ENCODE measurements around the gene GPC1. TPM values are rescaled to one million over a fixed set of nuclear protein-coding genes. Genes with fewer than 3 reads are reported as not detected.

The GPC1 gene
- total and polyA plus RNA-seq, 2 of the 4 experiments (the other 2 are of a cell fraction), result 16.0 to 211 TPM

- Histone ChIP-seq H3K4me1 (ENCODE audit: control insufficient read depth, insufficient read depth, low read length) (no peaks in the 10 kb centered on the region; the same call in 1 of the 2 replicates), H3K27ac (ENCODE audit: insufficient read depth, low read length) (no peak overlapping the region), H3K36me3 (ENCODE audit: control insufficient read depth, insufficient read depth, low read length) (no peaks in the 10 kb centered on the region), H4K20me1 (ENCODE audit: insufficient read depth, low read length) (no peaks in the 10 kb centered on the region), H3K23ac (ENCODE audit: low read depth, low read length) (no peak overlapping the region), H3K4ac (ENCODE audit: low read depth, low read length) (no peak overlapping the region), H2BK15ac (ENCODE audit: low read depth, low read length) (no peak overlapping the region), H3K4me3 (ENCODE audit: insufficient read depth, low read depth, low read length) (no peak overlapping the region), H4K91ac (ENCODE audit: insufficient read depth, low read depth, low read length) (no peak overlapping the region), H2BK120ac (ENCODE audit: low read depth, low read length) (no peak overlapping the region), H3K9me3 (ENCODE audit: control insufficient read depth, insufficient read depth, low read length) (no peaks in the 10 kb centered on the region; the same call in 1 of the 2 replicates), H2AFZ (replicated peaks; ENCODE audit: low read length, poor library complexity) (no peak overlapping the region), H3K14ac (replicated peaks; ENCODE audit: low read depth, low read length) (no peak overlapping the region), H2BK20ac (ENCODE audit: low read depth, low read length) (no peak overlapping the region), H4K8ac (ENCODE audit: low read depth in 2 of 2, low read length in 2 of 2) (no peak overlapping the region), H2AK9ac (replicated peaks; ENCODE audit: low read depth, low read length, poor library complexity) (peak overlapping the region; percentile 19), H4K5ac (ENCODE audit: low read depth, low read length) (no peak overlapping the region), H2AK5ac (ENCODE audit: low read depth, low read length) (no peak overlapping the region), H3K27me3 (ENCODE audit: control insufficient read depth, insufficient read depth, low read length) (no peaks in the 10 kb centered on the region; the same call in 1 of the 2 replicates), H3K18ac (ENCODE audit: low read depth, low read length) (no peak overlapping the region), H3K79me1 (ENCODE audit: low read depth in 1 of 2, low read length in 2 of 2) (no peaks in the 10 kb centered on the region), H3K56ac (ENCODE audit: extremely low read depth, insufficient read depth, low read length) (no peak overlapping the region), H3K9ac (ENCODE audit: low read depth, low read length) (no peak overlapping the region), H2BK5ac (ENCODE audit: low read depth, low read length, poor library complexity, severe bottlenecking) (no peak overlapping the region), H3K9me1 (ENCODE audit: insufficient read depth, low read length) (no peaks in the 10 kb centered on the region), H3K4me2 (ENCODE audit: low read depth, low read length) (no peak overlapping the region)
- CTCF ChIA-PET, result no interaction called here
- 91% methylated on average over 6 of the region's 26 CpGs; no CpG with 5 or more reads in 1 of the 2 experiments for WGBS, 2 experiments (ENCODE audit: extremely low coverage in 2 of 2, insufficient read length in 1 of 2)
- TF ChIP-seq FOS (IDR thresholded peaks at IDR 0.05; ENCODE audit: low read depth, low read length) (no peak), CEBPB (IDR thresholded peaks at IDR 0.05; ENCODE audit: low read depth, low read length) (no peak), RFX5 (IDR thresholded peaks at IDR 0.05; ENCODE audit: low read depth, low read length) (no peak), SMC3 (IDR thresholded peaks at IDR 0.05; ENCODE audit: low read depth, low read length) (no peak), POLR2A (IDR thresholded peaks at IDR 0.05; ENCODE audit: low read depth, low read length) (no peak), CTCF (conservative IDR thresholded peaks at IDR 0.05; ENCODE audit: low read depth, low read length) (no peak), NFE2L2 (IDR thresholded peaks at IDR 0.05; ENCODE audit: low read depth, low read length) (no peak), MAZ (IDR thresholded peaks at IDR 0.05; ENCODE audit: borderline replicate concordance, low read depth, low read length) (no peak), MAFK (IDR thresholded peaks at IDR 0.05; ENCODE audit: low read depth, low read length) (no peak), MXI1 (IDR thresholded peaks at IDR 0.05; ENCODE audit: borderline replicate concordance, low read depth, low read length) (no peak), USF2 (IDR thresholded peaks at IDR 0.05; ENCODE audit: low read depth, low read length) (no peak), BHLHE40 (IDR thresholded peaks at IDR 0.05; ENCODE audit: low read depth, low read length) (no peak), CHD1 (IDR thresholded peaks at IDR 0.05; ENCODE audit: low read depth, low read length) (no peak)
- TF ChIP-seq, protein P1, sequence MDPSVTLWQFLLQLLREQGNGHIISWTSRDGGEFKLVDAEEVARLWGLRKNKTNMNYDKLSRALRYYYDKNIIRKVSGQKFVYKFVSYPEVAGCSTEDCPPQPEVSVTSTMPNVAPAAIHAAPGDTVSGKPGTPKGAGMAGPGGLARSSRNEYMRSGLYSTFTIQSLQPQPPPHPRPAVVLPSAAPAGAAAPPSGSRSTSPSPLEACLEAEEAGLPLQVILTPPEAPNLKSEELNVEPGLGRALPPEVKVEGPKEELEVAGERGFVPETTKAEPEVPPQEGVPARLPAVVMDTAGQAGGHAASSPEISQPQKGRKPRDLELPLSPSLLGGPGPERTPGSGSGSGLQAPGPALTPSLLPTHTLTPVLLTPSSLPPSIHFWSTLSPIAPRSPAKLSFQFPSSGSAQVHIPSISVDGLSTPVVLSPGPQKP (IDR thresholded peaks at IDR 0.05; ENCODE audit: borderline replicate concordance, low read depth, low read length), result no peak
- POLR2A ChIA-PET (ENCODE audit: unreplicated experiment), result no interaction called here
- dilution Hi-C loops (cut with HindIII; ENCODE audit: low sequenced_read_pairs, unreplicated experiment), result no loop called here
- intact Hi-C loops (cut with micrococcal nuclease), result no loop called here
- in situ Hi-C loops (cut with MboI; ENCODE audit: low sequenced_read_pairs), result no loop called here
- no TSS peak for BruUV-seq (replicated peaks)
- ATAC-seq (ENCODE audit: low read depth) (no peak), DNase-seq (no peak)
Measured at GRCh38 chr2:240412975-240413812, 22.3 kb upstream of the GPC1 start.
